Central memory CD4-positive, alpha-beta T cell (primary cell): ENCODE measurements around the gene AQP11.
"Not testable (repeated sequence)": the region's sequence is repeated elsewhere in the genome, so short reads cannot be mapped to it uniquely, and the experiment has no call there.

Experiments used
- DNase-seq: peaks from one replicate; pipeline ENCODE4 v3.0.0; 2022
- total RNA-seq, 3 experiments: gene quantifications; one replicate each; lab custom pipeline; 2026; lab: John Stamatoyannopoulos, UW

AQP11 gene, protein sequence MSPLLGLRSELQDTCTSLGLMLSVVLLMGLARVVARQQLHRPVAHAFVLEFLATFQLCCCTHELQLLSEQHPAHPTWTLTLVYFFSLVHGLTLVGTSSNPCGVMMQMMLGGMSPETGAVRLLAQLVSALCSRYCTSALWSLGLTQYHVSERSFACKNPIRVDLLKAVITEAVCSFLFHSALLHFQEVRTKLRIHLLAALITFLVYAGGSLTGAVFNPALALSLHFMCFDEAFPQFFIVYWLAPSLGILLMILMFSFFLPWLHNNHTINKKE
- 0.25 to 0.58 (median 0.49) reads per million in 3 experiments for total RNA-seq

DNA sequence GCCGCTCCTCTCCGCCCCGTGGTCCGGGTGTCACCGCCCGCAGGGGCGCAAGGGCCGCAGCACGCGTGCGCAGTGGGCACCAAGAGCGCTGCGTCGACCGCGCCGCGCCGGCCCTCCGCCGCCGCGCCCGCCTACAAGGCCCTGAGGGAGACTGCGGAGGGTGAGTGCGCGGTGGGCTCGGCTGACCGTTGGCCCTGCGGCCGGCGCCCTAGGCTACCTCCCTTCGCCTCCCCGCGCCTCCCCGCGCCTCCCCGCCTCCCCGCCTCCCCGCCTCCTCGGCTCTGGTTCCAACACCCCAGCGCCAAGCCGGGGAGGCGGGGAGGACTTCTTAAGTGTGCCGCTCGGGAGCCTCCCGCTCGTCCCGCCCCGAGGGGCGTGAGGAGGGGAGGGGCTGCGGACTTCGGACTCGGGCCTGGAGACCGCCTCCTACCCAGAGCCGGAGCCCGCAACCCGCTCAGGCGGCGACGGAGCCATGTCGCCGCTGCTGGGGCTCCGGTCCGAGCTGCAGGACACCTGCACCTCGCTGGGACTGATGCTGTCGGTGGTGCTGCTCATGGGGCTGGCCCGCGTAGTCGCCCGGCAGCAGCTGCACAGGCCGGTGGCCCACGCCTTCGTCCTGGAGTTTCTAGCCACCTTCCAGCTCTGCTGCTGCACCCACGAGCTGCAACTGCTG lies at the start of gene AQP11:
TSS of gene AQP11 (plus strand) at position 433 of the 673 bp plus-strand sequence. CDS start at position 473, 40 bp downstream.
- peak; percentile 16 for DNase-seq

DNA sequence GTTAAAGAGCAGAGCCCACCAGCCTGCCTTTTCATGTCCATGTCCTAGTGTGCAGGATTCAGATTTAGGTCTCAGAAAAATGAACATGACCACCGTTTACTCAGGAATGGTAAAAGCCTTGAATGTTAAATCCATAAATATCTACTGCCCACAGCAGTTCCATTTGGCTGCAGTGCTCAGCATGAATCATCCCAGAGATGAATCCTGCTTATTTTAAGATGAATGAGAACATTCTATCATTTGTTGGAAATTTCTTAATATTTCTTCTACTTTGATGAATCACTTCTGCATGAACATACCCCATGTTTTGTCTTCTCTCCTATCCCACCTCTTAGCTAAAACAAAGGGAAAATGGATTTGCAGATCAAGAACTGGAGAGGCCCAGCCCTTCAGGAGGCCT lies 47.5 kb upstream of the AQP11 start:
- DNase-seq: no peak

DNA sequence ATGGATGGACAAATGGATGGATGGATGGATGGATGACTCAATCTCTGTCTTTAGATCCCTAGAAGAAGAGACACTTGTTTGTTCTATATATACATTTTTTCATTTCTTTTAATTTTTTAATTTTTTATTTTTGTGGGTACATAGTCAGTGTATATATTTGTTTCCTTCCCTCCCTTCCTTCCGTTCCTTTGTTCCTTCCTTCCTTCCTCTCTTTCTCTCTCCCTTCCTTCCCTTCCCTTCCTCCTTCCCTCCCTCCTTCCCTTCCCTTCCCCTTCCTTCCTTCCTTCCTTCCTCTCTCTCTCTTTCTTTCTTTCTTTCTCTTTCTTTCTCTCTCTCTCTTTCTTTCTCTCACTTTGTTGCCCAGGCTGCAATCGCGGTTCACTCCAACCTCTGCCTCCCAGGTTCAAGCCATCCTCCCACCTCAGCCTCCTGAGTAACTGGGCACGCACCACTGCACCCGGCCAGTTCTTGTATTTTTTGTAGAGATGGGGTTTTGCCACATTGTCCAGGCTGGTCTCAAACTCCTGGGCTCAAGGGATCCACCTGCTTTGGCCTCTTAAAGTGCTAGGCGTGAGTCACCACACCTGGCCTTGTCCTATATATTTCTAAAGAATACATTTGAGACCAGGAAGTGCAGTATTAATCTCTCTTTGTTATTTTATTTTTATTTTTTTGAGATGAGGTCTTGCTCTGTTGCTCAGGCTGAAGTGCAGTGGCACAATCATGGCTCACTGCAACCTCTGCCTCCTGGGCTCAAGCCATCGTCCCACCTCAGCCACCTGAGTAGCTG lies 42.5 kb upstream of the AQP11 start:
- no peak for DNase-seq

DNA sequence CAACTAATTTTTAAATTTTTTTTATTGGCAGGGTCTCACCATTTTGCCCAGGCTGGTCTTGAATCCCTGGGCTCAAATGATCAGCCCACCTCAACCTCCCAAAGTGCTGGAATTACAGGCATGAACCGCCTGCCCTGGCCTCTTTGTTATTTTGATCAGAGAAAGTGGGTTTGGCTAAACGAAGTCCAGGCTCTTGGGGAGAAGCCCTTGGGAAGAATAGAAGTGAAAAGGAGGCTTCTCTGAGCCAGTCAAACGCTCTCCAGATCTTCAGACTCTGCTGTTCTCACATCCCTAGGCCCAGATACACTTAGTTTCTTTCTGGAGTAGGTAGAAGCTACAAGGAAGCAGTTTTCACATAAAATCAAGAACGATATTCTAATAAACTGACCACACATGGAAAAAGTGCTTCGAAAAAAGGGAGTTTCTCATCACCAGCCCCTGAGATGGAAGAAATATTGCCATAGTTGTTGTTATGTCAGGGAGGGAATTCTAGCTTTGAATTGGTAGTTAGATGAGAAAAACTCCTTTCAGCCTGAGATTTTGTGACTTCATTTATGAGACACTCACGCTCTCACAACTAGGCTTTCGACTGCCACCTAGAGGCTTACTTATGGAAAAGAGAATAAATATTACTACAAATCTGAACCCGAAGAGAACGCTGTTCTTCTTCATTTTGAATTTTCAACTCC lies 41.7 kb upstream of the AQP11 start:
- peak; percentile 29 for DNase-seq

DNA sequence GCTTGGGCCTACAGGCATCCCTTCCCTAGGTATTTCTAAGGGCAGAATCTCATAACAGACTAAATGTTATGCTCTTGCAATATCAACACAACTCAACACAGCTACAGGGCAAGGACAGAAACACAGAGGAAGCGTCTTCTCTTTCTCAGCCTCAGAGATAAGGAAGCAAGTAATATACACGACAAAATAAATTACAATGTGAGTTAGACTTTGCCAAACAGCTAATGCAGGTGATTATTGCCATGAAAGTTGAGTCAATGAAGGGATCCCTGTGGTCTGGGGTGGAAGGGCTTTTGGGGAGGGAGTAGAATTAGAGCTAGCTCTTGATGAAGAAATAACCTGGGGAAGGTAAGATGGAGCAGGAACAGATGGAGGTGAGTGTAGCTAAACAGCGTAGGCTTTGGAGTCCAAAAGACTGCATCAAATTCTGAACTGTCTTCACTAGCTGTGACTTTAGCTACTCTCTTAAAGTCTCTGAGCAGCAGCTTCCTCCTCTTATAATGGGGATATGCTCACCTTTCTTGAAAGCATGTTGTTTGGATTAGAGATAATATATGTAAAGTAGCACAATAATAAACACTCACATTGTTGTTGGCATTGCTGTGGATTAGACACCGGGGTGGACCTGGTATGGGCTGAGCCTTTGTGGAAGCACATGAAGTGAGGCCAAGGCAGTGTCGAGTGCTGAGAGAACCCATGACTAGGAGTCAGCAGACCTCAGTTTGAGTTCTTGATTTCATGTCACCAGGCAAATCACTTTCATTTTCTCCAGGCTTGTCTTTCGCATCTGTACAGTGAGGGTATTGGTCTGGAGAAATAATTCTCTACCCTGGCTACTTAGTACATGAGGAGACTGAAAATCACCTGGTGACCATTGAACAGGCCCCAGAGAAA lies 41.0 kb upstream of the AQP11 start:
- DNase-seq: no peak

DNA sequence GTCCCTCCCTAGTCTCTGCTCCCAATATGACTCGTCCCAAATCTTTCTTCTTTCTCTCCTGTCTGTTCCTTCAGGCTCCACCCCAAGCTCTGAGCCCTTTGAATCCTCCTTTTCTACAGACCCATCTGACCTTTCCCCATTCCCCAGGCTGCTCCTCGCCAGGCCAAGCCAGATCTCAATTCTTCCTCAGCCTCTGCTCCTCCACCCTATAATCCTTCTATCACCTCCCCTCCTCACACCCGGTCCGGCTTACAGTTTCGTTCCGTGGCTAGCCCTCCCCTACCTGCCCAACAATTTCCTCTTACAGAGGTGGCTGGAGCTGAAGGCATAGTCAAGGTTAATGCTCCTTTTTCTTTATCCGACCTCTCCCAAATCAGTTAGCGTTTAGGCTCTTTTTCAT lies 38.3 kb upstream of the AQP11 start:
- DNase-seq: not testable (repeated sequence)

DNA sequence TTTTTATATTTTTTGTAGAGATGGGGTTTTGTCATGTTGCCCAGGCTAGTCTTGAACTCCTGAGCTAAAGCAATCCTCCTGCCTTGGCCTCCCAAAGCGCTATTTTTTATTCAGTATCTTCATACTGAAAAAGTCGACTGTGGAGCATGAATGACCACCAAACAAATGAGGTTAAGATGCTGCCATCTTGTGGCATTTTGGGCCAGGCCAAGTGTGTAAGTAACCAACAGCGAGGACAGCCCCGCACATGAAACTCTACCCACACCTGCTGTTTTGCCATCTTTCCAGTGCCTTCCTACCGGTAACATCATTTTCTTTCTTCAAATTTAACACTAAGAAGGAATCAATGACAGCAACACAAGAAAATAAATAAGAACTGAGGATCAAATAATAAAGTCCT lies 32.2 kb upstream of the AQP11 start:
- no peak for DNase-seq

DNA sequence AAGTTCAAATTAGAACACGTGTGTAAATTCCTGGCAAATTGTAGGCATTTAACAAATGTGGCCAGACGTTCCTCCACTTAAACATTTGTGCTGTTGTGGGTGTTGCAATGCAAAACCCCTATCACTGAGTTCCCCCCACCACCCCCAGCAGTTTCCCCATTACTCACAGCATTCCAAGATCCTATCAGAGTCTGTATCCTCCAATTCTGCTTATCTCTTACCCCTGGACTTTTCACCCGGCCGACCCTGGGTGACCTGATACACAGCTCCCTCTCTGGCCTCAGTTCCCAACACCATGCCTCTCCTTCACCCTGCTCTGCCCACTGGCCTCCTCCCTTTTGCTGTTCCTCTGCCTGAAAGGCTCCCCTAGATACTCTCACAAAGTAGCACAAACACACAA lies 31.4 kb upstream of the AQP11 start:
- no peak for DNase-seq

DNA sequence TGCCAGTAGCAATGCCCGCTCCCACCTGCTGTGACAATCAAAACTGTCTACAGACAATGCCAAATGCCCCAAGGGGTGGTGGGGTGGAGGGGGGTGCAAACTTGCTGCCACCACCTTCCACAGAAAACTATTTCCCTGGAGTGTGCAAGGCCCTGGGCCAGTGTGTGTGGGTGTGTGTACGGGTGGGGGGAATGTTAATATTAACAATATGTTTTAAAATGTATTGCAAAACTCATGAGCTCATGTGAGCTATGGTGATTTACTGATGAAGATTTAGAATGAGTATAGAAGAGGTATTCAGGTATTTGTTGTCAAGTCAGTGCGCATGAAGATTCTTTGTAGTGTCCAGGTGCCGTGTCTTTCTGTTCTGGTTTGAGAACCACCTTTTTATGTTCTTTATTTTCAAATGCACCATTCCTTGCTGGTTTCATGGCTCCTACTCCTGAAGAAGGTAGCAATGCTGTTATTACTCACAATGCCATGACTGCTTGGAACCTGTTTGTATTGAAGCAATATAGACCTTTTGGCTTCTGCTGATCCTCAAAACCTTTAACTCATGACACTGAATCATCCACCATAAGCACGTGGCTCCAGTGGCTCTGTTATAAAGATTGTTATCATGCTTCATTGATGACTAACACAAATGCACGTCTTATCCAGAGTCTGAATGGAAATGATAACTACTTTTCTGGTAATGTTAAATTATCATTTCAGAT lies 29.9 kb upstream of the AQP11 start:
- DNase-seq: no peak

DNA sequence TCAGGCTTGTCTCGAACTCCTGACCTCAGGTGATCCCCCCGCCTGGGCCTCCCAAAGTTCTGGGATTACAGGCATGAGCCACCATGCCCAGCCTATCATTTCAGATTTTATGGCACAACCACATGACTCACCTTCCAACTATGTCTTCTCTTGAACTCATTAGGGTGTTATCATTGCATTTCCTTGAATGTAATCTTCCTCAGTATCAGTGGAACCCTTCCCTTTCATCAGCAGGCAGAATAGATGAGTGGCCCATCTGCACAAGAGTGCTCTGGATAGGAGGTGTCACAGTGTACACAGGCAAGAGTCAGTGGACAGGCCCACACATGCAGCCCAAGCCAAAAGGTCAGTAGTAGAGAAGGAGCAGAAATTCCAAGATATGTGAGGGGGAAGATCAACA lies 29.1 kb upstream of the AQP11 start:
- no peak for DNase-seq

DNA sequence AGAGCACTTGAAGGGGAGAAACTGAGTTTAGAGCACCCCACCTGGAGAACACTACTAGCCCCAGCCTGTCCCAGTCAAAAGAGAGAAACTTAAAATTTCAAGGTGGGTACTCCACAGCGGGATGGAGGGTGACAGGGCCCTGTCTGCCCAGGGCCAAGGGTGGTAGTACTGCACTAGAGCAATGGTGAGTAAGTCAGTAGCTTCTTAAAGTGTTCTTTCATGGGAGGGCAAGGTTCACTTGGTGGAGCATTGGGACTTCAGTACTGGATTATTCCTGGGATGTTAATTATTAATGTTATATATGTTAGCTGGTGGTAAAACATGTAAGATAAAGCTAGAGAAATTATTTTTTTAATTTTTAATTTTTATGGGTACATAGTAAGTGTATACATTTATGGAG lies 28.5 kb upstream of the AQP11 start:
- no peak for DNase-seq

DNA sequence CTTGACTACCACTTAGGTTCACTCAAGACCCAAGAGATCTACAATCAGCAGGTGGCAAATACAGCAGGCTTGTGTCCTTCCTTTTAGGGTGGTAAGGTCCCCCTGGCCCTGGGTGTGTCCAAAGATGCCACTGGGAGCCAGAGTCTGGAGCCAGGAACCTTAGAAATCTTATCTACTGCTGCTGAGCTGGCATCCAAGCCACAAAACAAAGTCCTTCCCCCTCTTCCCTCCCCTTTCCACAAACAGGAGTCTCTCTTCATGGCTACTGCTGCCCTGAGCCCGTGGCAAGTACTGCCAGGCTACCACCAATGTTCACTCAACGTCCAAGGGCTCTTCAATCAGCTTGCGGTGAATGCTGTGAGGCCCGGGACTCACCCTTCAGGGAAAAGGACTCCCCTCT lies 21.4 kb upstream of the AQP11 start:
- DNase-seq: no peak

DNA sequence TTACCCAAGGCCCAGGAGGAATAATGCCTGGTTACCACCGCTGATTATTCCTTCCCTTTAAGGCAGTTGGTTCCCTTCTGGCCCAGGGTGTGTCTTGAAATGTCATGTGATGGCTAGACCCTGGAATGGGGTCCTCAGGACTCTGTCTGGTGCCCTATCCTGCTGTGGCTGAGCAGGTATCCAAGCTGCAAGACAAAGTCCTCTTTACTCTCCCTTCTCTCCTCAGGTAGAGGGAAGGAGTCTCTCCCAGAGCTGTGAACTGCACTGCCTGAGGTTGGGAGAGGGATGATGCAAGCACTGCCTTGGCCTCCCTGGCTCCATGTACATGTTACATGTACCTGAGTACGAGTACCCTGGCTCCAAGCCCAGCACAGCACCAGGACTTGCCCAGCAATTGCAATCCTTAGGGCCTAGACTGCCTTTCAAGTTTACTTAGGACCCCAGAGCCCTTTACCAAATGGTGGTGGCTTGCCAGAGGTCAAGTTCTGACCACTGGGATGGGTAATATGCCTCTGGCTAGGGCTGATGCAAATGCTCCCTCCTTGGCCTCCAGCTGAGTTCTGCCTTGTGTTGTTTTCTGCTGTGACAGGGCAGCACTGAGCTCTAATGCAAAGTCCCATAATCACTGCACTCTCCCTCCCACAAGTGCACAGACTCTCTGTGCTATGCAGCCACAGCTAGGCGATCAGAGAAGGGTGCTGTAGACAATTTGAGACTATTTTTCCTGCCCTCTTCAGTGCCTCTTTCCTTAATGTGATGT lies 20.7 kb upstream of the AQP11 start:
- DNase-seq: no peak

DNA sequence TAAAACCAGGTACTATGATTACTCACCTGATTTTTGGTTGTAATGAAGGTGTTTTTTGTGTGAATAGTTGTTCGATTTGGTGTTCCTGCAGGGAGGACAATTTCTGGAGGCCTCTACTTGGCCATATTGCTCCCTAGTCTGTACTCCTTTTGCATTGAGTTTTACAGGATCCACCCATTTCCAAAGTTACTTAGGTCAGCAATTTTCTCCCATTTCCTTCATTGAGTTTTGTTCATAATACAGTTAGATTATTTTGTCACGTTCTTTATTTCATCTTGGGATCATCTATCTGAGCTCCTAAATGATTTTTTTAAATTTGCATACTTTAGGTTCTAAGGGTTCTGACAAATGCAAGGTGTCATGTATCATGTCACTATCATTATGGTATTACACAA lies 20.1 kb upstream of the AQP11 start:
- DNase-seq: no peak

DNA sequence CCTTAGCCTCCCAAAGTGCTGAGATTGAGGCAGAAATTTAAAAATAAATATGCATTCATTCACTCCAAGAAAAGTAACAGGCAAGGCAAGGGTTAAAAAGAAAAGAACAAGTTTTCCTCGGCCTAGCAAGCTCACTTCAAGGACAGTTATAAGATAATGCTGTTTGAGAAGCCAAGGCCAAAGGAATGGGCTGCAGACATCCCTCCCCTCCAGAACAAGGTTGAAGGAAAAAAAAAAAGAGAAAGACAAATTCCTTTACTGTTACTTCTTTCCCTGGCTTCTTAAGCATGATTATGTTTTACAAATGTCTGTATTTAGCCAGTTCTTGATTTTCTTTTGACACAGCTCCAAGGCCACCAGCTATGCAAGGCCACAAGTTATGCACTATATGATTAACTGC lies 18.9 kb upstream of the AQP11 start:
- DNase-seq: not testable (repeated sequence)

DNA sequence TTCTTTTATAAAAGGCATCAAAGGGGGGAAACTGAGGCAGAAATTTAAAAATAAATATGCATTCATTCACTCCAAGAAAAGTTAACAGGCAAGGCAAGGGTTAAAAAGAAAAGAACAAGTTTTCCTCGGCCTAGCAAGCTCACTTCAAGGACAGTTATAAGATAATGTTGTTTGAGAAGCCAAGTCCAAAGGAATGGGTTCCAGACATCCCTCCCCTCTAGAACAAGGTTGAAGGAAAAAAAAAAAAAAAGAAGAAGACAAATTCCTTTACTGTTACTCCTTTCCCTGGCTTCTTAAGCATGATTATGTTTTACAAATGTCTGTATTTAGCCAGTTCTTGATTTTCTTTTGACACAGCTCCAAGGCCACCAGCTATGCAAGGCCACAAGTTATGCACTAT lies 14.3 kb upstream of the AQP11 start:
- DNase-seq: not testable (repeated sequence)

DNA sequence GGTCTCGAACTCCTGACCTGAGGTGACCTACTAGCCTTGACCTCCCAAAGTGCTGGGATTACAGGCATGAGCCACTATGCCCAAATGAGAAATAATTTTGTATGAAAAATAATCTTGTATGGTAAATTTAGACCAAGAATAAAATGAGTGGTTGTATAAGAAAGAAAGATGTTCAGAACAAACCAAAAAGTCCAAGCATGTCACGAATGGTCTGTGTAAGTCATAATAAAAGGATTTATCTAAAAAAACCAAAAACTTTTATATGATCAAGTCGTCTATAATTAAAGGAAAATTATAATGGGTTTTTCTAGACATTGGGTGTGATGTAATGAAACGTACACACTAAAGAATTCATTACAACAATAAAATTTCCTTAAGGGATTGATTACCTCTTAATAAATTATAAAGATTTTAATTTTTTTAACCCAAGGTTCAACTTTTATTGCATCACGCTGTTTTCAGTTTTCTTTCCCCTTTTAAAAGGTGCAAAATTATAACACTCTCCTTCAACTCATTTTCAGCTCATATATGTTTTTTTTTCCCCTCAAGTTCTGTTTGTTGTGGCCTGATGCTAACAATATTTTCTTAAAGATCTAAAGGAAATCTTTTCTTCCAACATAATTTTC lies 8.9 kb upstream of the AQP11 start:
- no peak for DNase-seq

DNA sequence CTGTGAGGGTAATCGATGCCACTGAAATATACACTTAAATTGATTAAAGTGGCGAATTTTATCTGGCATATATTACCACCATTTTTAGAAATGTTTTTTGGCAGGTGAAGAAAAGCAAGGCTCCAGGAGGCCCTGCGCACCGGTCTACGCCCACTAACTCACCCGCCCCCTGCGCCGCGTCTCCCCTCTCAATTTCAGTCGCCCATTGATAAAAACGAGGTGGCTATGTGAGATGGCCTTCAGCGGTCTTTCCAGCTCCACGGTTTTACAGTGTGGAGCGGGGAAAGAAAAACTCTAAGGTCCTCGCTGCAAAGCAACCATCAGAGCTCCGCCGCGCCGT lies 602 bp upstream of the AQP11 start:
- DNase-seq: no peak

DNA sequence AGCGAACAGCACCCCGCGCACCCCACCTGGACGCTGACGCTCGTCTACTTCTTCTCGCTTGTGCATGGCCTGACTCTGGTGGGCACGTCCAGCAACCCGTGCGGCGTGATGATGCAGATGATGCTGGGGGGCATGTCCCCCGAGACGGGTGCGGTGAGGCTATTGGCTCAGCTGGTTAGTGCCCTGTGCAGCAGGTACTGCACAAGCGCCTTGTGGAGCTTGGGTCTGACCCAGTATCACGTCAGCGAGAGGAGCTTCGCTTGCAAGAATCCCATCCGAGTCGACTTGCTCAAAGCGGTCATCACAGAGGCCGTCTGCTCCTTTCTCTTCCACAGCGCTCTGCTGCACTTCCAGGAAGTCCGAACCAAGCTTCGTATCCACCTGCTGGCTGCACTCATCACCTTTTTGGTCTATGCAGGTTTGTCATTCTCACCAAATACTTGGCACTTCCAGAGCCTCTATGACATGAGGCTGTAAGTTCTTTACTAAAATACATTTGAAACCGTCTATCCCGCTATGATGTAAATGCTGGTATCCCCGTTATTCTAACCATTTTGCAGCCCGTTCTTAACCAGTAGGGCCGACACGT lies 535 bp downstream of the AQP11 start:
- no peak for DNase-seq

DNA sequence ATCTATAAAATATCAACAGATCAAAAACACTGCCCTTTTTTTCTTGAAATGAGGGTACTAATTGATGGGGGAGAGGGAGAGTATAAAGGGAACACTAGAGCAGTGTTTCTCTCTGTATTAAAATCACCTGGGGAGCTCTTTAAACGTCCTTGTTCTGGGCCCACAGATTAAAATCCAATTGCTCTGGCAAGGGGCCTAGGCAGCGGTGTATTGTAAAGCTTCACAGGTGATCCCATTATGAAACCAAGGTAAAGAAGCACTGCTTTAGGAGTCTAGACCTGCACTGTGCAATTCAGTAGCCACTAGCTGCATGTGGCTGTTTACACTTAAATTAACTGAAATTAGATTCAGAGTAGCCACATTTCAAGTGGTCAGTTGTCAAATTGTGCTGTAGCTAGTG lies 3.0 kb downstream of the AQP11 start:
- DNase-seq: no peak
